DMS53 treated with DMSO at 0.1 percent for 48 hours (cell line): ENCODE results near the gene RGL3.
"Not testable (repeated sequence)": the region's sequence is repeated elsewhere in the genome, so short reads cannot be mapped to it uniquely, and the experiment has no call there.

ENCODE experiments used
- DNase-seq: peaks from one replicate; lab custom pipeline; 2025; ENCODE audit not compliant: unreplicated experiment; lab: John Stamatoyannopoulos, UW

The RGL3 gene

DNA sequence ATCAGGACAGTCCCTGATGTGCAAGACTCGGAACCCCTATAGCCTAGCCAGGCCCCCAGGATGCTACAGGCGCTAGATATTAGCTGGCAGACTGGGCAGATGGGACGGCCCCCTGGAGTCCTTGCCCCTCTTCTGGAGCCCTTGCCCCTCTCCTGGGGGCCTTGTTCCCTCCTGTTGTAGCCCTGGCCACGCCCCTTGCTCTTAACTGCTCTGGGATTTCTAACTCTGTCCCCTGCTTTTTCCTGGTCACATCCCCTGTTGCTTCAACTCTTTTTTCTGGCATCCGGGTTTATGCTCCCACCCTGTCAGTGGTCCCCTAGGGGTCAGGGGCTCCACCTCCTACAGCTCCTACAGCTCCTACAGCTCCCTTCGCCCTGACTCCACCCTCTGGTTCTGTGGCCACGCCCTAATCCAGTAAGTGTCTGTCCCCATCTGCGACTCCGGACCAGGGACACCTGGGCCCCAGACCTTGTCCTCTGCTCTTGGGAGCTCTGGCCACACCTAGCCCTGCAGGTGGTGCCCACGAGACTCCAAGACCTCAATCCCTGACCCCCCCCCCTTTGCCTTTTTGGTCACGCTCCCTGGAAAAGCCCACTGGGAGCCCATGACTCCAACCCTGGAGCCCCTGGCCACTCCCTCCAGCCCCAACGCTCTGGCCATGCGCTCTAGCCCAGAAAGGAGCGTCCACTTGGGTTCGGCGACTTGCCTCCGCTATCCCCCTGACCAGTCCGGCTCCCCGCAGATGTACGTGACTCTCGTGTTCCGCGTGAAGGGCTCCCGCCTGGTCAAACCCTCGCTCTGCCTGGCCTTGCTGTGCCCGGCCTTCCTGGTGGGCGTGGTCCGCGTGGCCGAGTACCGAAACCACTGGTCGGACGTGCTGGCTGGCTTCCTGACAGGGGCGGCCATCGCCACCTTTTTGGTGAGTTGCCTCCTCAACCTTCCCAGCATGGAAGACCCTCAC is 57.1 kb downstream of the RGL3 start:
- DNase-seq: no peak

DNA sequence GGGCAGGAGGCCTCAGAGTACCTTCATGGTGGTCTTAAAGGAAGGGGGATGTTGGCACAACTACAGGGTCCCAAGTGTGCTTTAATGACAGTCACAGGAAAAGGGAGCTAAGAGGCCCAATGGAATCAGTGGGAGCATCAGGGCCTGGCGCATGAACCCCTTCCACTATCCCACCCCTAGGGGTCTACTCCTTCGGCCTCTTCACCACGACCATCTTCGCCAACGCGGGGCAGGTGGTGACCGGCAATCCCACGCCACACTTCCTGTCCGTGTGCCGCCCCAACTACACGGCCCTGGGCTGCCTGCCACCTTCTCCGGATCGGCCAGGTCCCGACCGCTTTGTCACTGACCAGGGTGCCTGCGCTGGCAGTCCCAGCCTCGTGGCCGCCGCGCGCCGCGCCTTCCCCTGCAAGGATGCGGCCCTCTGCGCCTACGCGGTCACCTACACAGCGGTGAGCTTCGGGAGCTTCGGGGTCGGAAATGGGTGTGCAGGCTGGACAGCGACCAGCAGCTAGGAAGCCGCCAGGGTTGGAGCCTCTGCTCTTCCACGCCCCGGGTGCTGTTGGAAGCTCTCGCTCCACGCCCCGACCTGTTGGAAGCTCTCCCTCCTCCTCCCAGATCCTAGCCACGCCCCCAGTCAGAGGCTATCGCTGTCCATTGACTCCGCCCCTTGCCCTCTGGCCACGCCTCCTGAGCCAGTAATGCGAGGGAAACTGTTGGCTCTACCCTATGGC is 57.9 kb downstream of the RGL3 start:
- no peak for DNase-seq

DNA sequence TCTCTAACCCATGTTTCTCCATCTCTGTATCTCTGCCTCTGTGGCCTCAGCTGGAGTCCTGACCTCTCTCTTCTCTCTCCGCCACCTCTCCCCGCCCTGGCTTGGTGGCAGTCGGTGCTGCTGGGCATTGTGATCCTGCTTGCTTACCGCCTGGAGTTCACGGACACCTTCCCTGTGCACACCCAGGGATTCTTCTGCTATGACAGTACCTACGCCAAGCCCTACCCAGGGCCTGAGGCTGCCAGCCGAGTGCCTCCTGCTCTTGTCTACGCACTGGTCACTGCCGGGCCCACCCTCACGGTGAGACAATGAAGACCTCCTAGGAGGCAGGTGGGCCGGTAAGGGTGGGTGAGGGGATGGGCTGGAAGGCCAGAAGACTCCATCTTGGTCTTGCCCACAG is 59.7 kb downstream of the RGL3 start:
- DNase-seq: no peak

DNA sequence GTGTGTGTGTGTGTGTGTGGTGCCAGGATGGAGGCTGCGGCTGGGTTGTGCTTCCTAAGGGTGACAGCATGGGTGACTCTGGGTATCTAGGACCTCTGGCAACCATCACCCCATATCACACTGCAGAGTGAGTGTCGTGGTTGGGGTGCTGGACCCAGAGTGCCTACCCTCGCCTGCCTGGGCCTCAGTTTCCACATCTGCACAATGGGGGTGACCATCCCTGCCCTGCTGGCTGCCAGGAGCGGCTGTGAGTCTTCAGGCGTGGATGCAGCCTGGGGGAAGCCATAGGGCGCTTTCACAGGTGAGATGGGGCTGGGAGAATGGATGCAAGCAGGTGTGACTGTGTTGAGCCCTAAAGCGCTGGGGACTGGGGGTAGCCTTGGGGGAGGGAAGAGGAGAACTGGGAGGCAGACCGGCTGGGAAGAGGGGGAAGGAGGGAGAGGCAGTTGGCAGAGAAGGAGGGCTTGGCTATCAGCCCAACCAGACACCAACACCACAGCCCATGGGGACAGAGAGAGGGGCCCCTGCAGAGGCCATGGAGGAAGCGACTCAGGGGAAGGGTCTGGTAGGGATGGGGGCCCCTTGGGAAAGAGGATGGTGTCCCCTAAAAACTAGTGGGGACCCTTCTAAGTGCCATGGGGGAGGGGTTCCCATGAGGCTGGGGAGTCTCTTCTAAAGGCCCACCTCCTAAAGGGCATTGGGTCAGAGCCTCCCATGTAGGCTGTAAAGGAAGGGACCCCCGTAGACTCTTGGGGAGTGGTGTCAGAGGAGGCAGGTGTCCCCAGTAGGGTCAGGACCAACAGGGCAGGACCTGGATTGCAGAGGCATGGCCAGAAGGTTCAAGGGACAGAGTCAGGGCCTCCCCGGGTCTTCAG is 62.2 kb downstream of the RGL3 start:
- DNase-seq: no peak

DNA sequence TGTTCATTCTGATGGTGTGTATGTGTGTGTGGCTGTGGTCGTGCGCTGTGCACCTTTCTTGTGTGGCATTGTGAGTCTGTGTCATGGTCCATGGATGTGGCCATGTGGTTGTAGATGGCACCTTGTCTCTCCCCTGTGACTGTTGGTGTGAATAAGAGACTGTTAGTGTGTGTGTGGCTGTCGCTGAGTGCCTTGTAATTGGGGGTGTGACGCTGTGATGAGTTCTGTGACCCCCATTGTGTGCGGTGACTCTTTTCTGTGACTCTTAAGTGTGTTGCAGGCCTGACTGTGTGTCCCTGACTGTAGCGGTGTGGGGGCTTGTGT is 63.1 kb downstream of the RGL3 start:
- no peak for DNase-seq

DNA sequence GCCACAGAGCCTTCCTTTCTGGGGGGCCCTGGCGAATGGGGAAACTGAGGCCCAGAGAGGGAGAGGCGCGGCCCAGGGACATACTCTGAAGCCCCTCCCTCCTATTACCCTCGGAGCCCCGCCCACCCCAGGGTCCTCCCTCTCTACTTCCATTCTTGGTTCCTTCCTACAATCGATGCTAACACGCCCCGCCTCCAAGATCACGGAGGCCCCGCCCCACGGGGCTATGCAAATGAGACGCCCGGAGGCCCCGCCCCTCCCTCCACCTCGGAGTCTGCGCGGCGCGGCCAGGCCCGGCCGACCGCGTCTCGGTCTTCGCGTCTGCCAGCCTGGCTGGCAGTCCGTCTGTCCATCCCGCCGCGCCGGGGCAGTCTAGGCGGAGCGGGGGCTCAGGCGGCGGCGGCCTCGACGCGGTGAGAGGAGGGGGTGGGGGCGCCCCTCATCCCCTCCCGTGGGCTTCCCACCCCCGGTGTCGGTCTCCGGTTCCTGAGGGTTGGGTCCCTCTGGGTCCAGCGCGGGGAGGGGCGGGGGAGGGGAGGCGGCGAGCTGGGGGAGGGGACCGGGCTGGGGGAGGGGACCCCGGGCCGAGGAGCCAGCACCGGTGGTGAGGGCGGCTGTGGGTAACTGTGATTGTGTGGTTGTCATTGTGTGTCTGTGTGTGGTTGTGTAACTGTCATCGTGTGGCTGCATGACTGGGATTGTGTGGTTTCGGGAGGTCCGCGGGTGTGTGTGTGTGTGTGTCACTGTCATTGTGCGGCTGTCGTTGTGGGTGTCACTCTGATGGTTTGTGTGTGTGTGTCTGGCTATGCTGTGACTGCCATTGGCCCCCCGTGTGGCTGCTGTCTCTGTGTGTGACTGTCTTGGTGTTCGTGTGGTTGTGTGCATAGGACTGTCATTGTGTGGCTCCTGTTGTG is 63.7 kb downstream of the RGL3 start, which contains the start of gene PLPPR2:
PLPPR2 (plus strand) TSS at position 273 of the 914 bp plus-strand sequence. CDS start 2,242 bp downstream, outside the sequence.
- DNase-seq: peak; percentile 54

DNA sequence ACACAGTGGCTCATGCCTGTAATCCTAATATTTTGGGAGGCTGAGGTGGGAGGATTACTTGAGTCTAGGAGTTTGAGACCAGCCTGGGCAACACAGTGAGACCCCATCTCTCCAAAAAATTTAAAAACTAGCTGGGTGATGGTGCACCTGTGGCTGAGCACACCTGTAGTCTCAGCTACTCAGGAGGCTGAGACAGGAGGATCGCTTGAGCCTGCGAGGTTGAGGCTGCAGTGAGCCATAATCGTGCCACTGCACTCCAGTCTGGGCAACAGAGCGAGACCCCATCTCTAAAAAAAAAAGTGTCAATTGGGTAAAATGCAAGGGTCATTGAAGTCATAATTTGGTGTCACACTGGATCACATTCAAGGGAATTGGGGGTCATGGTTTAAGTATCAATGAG is 65.0 kb downstream of the RGL3 start:
- DNase-seq: not testable (repeated sequence)

DNA sequence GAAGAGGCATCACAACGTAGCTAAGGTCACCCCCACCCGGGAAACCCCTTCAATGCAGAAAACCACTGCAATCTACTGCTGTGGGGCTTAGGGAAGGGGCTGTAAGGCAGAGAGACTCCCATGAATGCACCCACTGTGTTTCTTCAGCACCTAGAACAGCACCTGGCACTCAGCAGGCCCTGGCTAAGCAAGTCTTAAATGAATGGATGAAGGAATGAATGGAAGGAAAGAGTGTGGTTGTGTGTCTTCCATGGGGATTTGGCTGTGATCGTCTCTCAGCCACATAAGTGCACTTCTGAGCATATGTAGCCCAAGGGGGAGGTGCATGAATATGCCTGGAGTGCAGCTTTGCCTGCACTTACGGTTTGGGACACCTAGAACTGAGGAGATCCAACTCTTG is 69.9 kb downstream of the RGL3 start:
- no peak for DNase-seq

DNA sequence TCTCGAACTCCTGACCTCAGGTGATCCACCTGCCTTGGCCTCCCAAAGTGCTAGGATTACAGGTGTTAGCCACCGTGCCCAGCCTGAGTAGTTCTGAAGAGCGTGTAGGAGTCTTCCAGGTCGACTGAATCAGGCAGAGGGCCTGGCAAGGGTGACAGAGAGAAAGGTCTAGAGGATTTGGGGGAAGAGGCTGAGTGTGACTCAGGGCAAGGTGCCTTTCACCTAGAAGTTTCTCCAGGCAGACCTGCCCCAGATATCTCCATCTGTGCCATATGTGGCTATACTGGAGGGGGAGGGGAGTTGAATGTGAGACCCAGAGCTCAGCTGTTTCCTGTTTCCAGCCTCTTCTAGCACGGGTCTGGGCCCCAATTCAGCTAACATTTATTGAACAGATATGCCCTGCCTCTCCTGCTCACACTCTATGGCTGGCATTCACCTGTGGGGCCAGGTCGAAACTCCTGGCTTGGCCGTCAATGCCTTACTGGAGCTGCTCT is 71.5 kb downstream of the RGL3 start:
- no peak for DNase-seq

DNA sequence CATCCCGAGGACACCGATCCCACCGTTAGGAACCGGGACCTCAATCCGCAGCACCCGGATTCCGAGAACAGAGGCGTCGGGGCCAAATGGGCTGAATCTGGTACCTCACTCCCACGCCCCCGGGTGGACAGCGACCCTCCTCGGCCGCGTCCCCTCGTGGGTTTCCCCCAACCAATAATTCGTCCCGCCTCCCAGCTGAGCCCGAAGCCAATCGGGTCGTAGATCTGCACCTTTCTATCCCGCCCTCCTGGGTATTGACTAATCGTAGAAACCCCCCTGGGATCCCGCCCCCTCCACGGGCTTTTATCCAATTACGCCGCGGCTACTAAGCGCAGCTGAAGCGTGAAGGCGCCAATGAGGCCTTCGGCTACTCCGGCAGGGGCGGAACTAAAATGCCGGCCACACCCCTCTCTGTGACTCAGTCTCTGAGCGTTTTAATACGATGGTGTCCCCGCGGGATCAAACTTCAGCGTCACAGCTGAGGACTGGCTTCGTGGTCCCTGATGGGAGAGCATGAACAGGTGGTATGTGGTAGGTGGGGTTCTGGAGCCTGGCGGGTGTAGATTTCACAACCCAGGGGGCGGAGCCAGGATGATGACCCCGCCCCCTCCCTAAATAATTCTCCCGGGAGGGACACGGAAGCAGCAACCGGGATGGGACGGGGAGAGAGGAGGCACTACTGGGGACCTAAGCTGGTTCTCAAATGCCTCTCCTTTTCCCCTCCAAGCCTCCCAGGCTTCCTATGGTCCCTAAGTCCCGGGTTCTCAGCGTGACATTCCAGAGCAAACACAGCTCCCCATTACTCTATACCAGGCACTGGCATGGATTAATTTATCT is 72.8 kb downstream of the RGL3 start, which contains the start of the genes CCDC159 and TMEM205:
CCDC159 (plus strand) TSS at position 416 of the 837 bp plus-strand sequence; CDS start at position 504, 88 bp downstream.
TMEM205 (minus strand) TSS at position 165 of the 837 bp plus-strand sequence. CDS start 649 bp downstream, outside the sequence.
- peak; percentile 94 for DNase-seq

DNA sequence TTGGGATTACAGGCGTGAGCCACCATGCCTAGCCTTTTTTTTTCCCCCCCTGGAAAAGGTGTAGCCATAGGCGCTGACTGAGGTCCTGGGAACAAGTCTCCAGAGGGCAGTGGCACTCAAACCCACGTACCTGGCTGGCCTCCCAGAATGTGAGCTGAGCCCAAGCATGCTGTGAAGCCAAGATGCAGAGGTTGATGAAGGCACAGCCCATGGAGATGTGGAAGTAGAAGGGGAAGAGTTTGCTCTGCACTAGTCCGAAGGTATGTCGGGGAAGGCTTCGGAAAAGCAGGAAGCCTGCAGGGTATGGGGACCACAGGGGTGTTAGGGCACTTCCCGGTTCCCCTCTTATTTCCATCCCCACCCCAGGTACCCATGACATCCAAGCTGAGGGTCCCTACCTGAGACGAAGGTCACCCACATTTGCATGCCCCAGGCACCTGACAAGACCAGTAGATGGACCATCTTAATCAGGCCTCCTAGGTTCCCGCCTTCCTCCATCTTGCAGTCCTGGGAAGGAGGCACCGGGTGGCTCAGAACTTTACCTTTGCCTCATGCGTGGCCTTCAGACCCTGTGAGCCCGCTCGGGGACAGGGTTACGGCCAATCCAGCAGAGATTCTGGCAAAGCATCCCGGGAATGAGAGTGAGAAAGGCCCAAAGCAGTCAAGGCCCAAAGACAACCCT is 73.9 kb downstream of the RGL3 start:
- no peak for DNase-seq
